NCI-H1092 treated with DMSO at 0.1 percent for 48 hours (cell line): ENCODE results near the gene MRPL19.

Experiments used
- DNase-seq: peaks from one replicate; lab custom pipeline; 2025; lab: John Stamatoyannopoulos, UW

The MRPL19 gene

DNA sequence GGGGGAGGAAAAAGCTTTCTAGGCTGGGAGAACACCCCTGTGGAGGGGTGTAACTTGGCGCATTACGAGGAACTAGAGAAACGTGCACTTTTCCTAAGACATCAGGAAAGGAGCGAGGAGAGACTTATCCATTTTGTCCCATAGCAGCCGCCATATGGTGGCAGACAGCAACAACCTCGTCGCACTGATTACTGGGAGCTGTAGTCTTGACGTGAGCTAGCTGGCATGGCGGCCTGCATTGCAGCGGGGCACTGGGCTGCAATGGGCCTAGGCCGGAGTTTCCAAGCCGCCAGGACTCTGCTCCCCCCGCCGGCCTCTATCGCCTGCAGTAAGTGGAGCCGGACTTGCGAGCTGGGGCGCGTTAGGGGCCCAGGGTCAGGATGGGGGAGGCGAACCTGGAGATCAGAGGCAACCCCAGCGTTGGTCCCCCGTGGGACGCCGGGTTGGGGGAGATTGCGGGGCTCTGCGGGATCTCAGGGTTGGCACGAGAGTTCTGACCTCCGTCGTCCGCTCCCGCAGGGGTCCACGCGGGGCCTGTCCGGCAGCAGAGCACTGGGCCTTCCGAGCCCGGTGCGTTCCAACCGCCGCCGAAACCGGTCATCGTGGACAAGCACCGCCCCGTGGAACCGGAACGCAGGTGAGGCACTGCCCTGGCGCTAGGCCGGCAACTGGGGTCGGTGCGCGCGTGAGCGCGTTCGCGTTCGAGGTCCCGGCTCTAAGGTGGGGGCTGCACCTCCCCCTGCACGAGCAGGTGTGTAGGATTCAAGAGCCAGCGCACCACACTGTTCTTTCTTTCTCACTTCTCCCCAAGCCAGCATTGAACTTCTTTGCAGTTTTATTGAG, at the start of gene MRPL19:
Gene MRPL19 (plus strand): TSS at position 201 of the 843 bp plus-strand sequence. CDS start 25 bp downstream, at position 226.
- peak; percentile 83 for DNase-seq

GRCh38 chr2:75596784-75597183, 49.8 kb upstream of the MRPL19 start:
- DNase-seq, result no peak

DNA sequence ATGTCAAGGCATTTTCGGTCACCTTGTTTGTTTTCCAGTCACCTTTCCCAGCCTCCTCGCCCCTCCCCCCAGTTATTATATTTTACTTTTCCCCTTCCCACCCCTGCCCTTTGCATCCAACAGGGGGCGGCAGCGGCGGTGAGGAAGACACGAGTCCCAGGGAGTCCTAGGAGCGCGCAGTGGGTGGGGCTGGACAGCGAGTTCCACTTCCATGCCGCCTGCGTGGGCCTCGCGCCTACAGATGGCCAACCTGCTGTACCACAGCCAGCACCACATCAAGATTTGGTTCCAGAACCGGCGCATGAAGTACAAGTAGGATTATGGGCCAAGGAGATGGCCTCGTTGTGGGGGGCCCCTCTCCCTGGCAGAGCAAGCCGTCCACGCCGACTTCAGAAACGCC, 48.6 kb upstream of the MRPL19 start:
- no peak for DNase-seq

DNA sequence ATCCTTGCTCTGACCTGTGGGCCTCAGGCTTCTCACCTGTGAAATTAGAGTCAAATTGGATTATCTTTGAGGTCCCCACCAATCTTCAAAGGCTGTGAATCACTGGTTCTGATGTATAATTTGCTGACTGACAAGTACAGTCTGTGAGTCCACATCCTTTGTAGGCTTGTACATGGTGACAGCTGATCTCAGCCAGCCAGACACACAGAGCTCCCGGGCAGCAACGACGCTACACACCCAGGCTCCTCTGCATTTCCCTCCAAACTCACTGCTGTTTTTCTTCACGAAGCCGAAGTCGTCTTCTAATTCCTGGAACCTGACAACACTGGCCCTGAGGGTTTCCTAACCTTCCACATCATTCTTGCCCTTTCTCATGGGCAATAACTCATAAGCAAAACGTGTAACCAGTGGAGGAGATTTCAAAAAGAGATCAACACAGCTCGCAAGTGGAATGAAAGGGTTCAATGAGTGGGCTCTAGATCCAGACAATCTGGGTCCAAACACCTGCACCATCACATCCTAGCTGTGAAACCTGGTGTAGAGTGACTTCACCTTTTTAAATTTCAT, 47.9 kb upstream of the MRPL19 start:
- DNase-seq, result no peak

DNA sequence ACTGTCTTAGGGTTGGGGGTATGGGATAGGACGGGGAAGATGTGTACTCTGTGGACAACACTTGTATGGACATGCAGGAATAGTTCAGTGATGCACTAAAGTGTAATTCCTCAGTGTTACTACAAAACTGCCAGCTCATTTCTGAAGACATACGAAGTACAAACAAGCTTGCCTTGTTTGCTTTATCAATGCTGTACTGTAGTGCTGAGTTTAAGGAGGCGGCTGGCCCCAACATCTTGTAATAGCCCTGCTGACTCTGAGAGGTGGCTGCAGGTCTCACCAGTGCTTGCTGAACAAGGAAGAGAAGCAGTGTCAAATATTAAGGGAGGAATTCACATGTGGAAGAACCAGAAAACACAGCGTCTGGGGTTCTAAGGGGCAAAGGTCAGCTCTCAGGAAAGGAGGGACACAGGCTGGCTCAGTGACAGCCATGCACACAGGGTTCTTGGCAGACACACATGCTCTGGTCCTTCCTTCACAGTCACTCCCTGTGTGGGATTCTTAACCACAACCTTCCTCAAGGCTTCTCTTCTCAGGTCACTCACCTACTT, 46.0 kb upstream of the MRPL19 start:
- DNase-seq, result no peak

GRCh38 chr2:75602724-75603342, 43.8 kb upstream of the MRPL19 start:
- no peak for DNase-seq

GRCh38 chr2:75603477-75603876, 43.1 kb upstream of the MRPL19 start:
- DNase-seq, result no peak

- DNase-seq, result no peak
These were observed 42.1 kb upstream of the MRPL19 start for GRCh38 chr2:75604484-75604883.

- peak; percentile 9 for DNase-seq
These were observed 40.6 kb upstream of the MRPL19 start for GRCh38 chr2:75605770-75606529.

GRCh38 chr2:75606761-75607399, 39.7 kb upstream of the MRPL19 start:
- DNase-seq, result no peak

GRCh38 chr2:75607400-75607798, 39.2 kb upstream of the MRPL19 start:
- no peak for DNase-seq

DNA sequence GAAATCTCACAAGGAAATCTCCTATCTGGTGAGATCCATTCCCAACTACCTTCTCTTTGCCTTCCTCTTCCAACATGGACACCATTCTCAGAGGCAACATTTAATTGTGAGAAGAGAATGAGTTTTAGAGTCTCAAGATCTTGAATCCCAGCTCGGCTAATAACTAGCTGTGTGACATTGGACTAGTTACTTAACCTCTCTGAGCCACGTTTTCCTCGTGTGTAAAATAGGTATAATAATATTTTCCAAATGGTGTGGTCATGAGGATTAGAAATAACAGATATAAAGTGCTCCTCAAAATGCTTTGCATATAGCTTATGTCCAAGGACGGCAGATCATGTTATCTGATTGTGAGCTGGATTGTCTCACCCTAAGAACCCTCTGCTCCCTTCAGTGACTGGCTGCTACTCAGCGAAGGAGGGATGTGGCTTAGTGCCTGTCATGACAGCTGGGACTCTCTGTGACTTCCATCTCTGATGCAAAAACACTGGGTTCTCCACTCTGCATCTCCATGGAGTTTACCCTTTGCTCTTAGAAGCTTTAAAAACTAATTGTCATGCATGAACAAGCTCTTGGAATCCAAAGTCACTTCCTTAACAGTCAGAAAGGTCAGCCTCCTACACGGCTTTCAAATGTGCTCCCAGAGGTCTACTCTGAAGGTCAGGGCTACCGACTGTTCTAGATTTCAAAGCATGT, 38.4 kb upstream of the MRPL19 start:
- DNase-seq, result peak; percentile 1

- peak; percentile 41 for DNase-seq
These were observed 37.8 kb upstream of the MRPL19 start for GRCh38 chr2:75608684-75609333.

DNA sequence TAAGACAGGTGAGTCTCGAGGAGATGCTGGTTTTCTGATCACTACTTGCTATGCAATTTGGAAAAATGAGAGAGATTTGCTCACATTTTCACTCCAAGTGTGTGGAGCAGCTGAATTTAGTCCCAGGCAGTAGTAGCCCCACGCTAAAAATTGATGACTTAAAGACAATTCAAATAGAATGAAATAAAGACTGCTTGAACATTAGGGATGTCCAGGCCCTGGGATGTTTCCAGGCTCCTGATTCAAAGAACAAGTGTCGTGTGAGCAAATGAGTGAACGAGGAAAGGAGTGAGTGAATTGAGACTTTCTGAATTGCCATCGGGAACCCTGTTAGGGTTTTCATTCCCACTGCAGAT, 37.3 kb upstream of the MRPL19 start:
- DNase-seq, result no peak

DNA sequence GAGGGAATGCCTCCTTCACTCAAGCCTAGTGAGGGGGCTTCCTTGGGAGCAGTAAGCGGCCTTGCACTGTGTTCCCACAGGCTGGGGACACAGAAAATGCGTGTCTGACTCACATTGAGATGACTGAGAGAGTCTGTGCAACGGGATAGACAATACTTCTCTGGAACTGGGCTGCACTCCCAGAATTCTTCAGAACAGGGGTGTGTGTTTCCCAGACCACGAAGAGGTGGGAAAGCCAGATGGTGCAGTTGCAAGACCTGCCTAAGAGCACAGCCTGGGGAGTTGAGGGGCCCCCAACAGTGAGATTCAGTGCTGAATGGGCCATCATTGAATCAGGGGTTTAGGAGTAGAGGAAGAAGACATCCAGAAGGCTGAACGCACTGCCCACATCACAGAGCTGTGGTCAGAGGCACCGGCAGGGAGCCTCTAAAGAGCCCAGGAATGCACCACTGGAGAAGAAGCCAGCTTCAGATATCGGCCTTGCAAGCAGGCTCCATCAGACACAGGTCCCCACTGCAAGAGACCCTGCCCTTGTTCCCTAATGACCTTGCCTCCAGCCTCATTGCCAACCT, 36.6 kb upstream of the MRPL19 start:
- DNase-seq, result no peak

- no peak for DNase-seq
These were observed 35.9 kb upstream of the MRPL19 start for GRCh38 chr2:75610671-75611070.

- DNase-seq, result no peak
These were observed 34.3 kb upstream of the MRPL19 start for GRCh38 chr2:75612108-75612861.

GRCh38 chr2:75612862-75613243, 33.7 kb upstream of the MRPL19 start:
- no peak for DNase-seq

- DNase-seq, result no peak
These were observed 32.4 kb upstream of the MRPL19 start for GRCh38 chr2:75614162-75614651.
